Measurements from ENCODE around the gene LRCOL1.

The LRCOL1 gene

DNA sequence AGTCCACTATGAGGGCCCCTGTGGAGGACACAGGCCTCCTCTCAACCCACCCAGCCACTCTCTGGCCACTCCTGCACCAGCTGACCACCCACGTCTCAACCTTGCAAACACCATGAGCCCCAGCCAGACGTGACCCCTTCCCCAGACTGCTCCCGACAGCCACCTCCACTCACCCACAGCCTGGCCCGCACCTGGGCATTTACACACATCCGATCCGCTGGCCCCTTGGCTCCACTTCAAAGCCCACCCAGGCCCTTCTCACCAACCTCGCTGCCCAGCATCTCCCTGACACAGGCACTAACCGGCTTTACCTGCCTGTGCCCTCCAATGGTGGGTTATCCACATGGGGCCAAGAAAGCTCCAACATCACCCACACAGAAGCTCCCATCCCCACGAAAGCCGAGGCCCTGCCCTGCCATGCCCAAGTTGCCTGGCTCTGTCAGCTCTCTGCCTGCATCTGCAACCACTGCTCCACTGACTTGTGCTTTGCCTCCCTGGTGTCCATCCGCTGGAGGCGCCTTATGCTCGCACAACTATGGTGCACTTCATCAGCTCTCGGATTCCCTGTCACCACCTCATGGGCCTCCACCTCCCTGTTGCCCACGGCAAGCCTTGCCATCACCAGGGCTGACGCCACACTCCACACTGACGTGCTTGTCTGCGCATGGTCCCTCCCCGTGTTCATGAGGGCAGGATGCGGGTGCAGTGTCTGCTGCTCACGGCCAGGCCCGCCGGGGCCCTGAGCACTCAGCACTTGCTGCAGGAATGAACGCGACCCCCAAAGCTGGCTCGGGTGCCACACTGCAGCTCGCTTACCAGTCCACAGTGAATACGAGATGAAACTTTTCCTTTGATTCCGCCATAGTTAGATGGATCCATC is 24.9 kb upstream of the LRCOL1 start:
- no peak for DNase-seq (ENCODE audit: low read depth)

DNA sequence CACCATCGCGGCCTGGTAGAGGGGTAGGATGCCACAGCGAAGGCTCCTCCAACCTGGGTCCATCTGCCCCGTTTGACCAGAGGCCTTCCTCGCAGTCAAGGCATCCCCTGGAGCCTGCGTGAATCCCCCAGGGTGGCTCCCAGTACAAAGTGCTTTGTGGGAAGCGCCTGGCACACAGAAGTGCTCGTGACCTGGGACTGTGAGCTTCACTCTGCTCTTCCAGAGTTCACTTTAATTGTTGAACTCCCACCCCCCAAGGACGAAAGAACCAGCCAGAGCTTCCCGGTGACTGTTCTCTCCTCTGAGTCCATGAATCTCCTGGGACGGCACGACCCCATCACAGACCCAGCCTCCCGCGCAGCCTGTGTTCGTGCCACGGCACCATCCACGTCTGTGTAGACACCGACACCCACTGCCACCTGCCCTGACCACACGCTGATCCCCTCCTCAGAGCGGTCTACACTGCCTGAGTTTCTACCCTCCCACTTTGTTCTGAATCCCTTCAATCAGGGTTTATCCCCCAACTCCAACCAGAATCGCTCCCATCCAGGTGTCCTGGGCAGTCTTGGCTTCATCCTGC is 24.1 kb upstream of the LRCOL1 start:
- DNase-seq (ENCODE audit: low read depth), result no peak

DNA sequence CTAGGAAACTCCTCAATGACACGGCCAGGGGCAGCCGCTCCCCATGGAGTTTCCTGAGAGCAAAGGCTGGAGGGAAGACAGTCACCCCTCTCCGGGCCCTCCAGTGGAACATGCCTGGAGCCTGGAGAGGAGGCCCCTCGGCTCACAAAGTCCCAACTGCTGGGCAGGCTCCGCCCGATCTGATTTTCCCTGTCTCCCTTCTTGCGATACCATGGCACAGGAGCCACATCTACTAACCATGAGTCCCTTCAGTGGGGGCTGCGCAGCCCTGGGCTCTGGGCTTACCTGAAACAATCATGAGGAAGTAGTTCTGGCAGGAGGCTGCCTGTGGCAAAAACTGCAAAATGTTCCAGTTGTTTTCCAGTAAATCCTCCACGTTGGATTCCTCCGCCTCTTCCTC is 23.5 kb upstream of the LRCOL1 start:
- DNase-seq (ENCODE audit: low read depth), result no peak

DNA sequence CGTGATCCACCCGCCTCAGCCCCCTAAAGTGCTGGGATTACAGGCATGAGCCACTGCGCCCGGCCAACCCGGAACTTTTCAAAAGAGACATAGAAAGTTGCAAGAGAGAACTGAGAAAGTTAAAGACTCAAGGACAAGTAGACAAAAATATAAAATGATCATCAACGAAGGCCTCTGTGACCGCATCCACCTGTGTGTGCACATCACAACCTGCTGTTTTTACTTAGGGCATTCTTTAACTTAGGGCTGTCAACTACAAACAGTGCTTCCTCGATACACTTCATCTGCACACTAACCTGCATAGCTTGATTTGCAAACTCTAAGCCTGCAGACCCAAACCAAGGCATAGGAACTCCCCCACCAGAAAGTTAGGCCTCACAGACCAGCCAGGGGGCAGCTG is 23.0 kb upstream of the LRCOL1 start:
- DNase-seq (ENCODE audit: low read depth), result no peak

DNA sequence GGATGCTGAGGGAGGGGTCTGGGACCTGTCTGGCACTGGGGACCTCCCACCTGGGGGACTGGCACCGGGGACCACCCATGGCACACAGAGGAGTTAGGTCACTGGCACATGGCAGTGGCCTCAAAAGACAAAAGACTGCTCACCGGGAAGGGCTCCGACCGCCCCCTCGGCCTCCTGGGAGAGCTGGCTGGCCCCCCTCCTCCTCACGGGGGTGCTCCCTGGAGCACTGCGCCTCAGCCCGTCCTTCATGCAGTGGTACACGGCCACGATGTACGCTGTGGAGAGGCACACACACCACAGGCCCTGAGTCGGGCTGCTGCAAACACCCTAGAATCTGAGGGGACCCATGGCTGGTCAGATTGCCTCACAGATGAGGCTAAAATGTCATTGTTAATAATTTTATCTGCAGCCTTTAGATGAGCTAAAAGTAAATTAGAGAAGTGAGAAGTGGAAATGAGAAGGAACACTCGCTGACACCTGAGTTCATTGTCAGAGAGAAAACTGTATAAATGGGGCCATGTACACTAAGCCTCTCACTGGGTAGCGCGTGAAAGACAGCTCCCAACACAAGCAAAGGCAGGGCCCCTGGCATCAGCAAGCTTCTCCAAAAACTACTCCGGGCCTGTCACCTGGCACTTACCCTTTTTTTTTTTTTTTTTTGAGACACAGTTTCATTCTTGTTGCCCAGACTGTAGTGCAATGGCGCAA is 22.3 kb upstream of the LRCOL1 start:
- DNase-seq (ENCODE audit: low read depth), result no peak

DNA sequence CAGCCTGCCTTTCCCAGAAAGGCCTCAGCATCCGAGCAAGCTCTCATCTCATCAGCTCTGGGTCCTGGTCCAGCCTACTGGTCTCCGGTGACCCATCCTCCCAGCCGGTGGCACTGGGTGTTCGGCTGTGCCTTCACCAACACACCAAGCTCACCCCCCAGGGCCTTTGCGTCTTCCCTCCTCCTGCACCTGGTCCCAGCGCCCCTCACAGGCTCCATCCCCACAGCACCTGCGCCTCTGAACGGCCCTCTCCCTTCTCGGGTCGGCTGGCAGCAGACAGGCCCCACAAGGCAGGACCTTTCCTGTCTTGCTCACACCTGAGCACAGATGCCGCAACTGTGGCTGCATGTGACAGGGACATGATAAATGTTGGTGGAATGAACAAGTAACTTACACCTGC is 21.3 kb upstream of the LRCOL1 start:
- DNase-seq (ENCODE audit: low read depth), result no peak

DNA sequence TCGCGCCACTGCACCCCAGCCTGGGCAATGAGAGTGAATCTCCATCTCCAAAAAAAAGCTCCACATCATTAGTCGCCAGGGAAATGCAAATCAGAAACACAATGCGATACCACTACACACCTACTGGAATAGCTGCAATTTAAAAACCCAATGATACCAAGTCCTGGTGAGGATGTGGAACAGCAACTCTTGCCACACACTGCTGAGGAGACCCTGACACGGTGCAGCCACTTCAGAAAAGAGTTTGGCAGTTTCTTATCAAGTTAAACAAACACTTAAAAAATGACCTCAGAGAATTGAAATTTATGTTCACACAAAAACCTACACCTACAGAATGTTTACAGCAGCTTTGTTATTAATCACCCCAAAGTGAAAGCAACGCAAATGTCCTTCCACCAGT is 20.3 kb upstream of the LRCOL1 start:
- DNase-seq (ENCODE audit: low read depth), result no peak

DNA sequence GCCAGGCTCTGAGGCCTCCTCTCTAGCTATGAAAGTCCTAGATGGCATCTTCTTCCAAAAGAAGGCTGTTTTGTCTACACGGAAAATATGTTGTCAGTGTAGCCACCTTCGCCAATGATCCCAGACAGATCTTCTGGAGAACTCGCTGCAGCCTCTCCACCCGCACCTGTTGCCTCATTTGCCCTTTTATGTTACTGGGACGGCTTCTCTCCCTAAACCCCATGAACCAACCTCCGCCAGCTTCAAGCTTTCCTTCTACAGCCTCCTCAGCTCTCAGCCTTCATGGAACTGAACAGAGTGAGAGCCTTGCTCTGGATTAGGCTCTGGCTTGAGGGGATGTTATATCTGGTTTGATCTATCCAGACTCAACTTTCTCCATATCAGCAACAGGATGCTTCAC is 18.9 kb upstream of the LRCOL1 start:
- DNase-seq (ENCODE audit: low read depth), result no peak

DNA sequence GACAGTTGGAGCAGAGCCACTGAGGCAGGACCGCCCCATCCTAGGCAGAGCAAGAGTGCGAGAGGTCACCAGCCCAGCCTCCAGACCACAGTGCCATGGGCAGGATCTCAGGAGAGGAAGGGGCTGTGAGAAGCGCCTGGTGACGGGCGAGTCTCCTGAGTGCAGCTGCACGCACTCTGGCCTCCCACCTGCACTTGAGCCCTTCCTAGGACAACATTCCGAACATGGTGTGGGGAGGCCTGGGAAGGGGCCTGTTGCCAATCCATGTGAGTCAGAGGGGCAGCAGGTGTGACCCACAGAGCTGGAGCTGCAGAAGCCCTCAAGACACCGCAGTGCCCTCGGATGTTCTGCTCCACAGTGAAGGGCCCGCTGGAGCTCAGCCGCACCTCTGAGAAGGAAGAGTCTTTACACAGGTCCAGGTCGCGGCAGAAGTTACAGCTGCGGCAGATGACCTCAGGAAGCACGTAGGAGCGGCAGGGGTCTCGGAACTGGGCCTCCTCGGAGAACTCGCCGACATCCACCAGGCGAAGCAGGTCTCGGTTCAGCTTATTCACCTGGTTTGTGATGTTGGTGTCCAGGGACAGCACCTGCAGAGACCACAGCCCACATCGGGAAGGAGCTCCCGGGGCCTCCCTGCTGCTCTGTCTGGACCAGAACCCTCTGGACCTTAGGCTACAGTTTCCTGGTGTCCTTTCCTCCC is 15.5 kb upstream of the LRCOL1 start:
- no peak for DNase-seq (ENCODE audit: low read depth)

DNA sequence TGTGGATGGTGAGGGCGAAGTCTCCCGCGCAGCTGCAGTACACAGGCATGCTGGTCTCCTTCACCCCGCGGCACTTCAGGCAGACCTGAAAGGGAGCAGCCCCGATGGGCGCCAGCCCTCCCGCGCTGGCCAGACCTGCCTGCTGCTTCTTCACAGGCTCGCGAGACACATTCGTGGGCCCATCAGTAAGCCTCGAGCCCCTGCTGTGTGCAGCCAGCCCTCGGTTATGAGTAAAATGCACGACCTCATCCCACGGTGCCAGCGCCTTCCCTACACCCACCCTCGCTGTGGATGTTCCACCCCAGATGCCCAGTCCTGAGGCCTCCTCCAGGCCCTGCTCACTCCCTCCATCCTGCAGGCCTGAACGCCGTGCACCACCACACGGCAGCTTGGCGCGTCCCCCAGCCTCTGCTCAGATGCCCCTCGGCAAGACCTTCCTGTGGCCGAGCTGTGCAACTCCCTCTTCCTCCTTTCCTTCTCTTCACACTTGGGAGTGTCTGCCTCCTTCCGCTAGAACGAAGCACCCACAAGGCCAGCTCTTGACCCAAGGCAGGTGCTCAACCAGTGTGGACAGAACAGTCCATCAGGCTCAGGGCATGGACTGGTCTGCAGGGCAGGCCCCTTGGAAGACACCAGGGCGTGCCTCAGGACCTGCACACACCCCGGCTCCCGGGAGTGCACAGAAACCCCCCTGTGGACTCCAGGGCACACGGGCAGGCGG is 14.7 kb upstream of the LRCOL1 start:
- DNase-seq (ENCODE audit: low read depth), result no peak

DNA sequence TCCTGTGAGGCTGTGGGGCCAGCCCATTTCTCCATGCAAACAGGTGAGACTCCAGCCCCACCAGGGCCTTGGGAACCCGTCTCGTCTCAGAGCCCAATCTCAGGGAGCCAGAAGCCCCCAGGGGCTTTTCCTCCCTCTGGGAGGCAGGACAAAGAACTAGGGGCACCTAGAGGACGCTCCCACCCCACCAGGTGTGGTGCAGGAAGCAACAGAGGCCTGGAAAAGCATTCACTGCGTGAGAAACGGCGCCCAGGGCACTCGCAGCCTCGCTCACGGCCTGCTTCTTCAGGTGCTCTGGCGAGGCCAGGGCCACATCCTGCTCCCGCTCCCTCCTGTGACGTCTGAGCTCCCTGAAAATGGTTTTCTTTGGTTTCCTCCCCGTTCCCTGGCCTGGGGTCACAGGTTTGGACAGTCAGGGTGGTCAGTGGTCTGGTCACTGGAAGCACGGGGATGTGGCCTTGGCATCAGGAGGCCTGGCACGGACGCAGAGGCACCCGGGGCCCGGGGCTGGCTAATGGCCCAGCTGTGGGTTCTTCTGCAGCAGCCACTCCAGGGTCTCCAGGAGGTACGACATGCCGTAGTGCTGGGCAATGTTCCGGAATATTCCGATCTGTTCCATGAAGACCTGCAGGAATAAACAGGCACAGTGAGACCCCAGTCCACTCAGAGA is 13.9 kb upstream of the LRCOL1 start:
- DNase-seq (ENCODE audit: low read depth), result no peak

DNA sequence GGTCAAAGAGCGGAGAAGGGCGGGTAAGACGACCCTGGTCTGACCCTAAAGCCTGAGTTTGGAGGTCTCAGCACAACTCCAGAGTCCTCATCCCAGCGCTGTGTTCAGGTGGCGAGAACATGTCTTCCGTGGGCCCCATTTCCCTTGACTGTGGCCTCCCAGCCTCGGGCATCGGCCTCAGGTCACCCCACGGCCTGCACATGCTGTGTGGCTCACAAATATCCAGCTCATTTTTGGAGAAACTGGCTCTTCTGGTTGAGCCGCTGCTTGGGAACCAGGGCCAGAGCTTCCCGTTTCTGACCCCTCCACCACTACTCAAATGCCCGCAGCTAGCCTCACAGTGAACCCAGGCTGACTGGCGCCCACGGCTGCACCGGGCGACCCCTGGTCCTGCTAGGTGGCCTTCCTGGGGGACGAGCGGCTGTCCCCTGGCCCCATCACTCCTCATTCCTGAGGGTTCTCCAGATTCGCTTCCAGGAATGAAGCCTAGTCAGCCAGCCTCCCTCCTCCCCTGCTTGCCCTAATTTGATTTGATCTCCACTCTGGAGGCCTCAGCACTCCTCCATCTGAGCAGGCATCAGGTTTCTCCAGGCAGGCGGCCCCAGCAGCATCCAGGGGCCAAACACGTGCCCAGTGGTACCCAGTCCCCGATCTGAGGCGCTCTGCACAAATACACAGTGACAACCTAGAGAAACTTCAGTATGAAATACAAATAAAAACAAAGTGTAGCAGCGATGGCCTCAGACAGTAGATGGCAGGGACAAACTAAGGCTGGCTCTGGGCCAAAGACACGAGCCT is 12.9 kb upstream of the LRCOL1 start:
- no peak for DNase-seq (ENCODE audit: low read depth)

DNA sequence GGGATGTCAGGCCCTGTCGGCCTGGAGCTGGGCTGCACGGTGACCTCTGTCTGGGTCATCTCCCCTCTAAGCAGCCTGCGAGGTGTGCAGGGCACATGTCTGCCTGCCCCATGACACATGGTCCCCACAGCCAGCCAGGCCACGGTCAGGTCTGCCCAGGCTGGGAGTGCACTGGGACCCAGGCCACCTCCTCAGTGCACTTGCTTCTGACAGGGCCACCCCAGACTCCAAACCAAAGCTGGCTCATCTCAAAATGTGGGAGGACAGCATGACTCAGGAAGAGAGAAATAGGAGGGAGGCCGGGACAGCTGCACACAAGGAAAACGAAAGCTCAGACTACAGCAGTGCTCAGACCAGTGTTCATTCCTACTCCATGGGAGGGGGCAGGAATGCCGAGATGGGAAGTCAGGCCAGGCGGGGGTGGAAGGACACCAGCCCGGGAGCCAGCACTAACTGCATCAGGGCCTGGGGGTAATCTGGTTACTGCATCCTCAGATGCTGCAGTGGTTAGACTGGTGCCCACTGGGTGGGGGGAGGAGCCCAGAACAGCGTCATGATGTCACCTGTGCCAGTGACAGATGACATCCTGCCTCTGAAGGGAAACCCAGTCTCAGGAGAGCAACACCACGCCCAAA is 12.2 kb upstream of the LRCOL1 start:
- no peak for DNase-seq (ENCODE audit: low read depth)

DNA sequence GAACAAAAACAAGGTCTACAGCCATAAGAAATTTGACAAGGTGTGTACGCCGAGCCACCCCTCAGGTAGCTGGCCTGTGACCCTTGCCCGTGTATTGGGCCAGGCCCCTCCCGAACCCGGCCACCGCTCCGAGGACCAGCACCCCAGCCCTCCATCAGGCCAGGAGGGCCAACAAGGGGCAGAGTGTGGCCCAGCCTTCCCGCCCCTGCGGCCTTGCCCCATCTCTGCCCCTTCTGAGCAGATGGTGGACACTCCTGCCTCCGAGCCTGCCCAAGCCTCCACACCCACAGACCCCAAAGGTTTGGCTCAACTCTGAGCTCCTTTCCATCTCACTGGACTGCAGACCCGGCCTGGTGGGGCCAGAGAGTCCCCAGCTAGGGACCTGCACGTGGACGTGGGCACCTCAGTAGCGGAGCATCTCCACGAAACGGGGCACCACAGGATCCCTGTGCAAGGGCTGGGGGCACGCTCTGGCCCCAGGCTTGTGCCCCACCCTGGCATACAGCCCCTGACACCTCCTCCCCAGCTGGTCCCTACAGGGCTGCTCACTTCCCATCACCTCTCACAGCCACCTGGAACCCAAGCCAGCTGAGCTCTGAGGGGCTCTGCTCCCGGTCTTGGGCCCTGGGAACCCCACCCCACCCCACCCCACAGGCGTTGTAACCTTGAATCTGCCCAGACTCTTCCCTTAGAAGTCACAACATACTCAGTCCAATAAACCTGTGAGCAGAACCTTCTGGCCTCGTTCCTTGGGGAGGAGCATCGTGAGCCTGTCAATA is 11.5 kb upstream of the LRCOL1 start:
- DNase-seq (ENCODE audit: low read depth), result no peak

DNA sequence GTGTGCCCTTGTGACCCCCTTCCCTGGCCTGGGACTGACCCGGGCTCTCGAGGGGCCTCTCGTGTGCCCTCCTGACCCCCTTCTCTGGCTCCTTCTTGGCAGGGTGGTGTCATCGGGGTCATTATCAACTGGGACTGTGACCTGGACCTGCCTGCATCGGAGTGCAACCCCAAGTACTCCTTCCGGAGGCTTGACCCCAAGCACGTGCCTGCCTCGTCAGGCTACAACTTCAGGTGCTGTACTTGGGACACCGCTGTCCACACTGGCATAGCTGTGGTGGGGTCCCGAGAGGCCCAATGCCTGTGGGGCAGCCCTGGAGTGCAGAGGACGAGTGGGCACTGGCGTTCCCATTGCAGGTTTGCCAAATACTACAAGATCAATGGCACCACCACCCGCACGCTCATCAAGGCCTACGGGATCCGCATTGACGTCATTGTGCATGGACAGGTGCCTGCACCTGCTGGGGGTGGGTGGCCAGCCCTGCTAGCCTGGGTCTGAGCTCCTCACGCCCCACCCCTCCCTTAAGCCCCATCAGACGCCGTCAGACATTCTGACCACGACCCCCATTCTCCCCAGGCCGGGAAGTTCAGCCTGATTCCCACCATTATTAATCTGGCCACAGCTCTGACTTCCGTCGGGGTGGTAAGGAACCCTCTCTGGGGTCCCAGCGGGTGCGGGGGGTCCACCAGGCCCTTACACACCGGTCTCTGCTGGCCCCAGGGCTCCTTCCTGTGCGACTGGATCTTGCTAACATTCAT is 10.7 kb upstream of the LRCOL1 start:
- DNase-seq (ENCODE audit: low read depth), result no peak

DNA sequence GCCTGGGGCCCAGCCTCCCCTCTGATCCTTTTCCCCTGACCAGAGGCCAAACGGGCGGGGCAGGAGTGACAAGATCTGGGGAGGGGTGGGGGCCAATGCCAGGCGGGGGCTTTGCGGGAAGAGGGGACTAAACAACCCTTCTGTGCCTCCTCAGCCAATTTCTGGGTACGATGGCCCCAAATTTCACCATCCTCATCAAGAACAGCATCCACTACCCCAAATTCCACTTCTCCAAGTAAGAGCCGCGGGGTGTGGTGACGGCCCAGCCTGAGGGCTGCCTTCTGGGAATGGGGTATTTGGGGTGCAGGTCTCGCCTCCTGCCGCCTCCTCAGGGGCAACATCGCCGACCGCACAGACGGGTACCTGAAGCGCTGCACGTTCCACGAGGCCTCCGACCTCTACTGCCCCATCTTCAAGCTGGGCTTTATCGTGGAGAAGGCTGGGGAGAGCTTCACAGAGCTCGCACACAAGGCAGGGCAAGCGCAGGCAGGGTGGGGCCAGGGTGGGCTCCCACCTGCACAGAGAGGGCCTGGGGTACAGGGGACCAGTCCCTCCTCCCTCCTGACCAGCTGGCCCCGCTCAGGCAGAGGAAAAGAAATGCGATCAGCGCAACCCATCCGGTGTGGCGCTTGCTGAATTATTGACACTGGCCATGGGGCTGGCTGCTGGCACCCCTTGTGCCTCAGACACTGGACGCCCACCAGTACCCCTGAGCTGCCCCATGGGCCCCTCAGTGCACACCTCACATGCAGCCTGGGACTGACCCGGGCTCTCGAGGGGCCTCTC is 9.9 kb upstream of the LRCOL1 start:
- DNase-seq (ENCODE audit: low read depth), result no peak

DNA sequence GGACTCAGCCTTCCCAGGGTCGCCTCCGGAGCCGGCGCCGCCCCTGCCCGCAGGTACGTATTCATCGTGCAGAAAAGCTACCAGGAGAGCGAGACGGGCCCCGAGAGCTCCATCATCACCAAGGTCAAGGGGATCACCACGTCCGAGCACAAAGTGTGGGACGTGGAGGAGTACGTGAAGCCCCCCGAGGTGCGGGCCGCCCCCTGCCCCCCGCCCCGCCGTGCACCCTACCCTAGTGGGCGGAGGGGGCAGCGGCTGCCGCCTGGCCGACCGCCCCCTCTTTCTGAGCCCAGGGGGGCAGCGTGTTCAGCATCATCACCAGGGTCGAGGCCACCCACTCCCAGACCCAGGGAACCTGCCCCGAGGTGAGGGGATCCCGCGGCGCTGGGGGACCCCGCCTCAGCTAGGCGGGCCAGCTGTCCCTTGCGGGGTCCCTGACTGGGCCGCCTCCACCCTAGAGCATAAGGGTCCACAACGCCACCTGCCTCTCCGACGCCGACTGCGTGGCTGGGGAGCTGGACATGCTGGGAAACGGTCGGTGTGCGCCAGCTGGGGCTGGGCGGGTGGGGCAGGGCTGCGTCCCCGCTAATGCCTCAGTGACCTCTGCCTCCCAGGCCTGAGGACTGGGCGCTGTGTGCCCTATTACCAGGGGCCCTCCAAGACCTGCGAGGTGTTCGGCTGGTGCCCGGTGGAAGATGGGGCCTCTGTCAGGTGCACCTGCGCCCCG is 9.2 kb upstream of the LRCOL1 start:
- no peak for DNase-seq (ENCODE audit: low read depth)

Data from T follicular helper cell (primary cell).